GM12864 (cell line): ENCODE measurements around the gene NOD1.

Source experiments
- DNase-seq: peaks from one replicate; pipeline ENCODE4 v3.0.0-alpha.2; 2011; ENCODE audit warnings: low read depth
- H3K4me3 ChIP-seq: 2 replicates; pipeline ENCODE4 v1.5.1; 2011; ENCODE audit warnings: mild to moderate bottlenecking, low read depth, low read length, control low read depth
- CTCF ChIP-seq: IDR thresholded peaks from 2 replicates; pipeline ENCODE4 v1.5.1; 2011; ENCODE audit warnings: low read depth, mild to moderate bottlenecking, moderate library complexity, low read length, control low read depth, inconsistent platforms; ENCODE audit errors: missing control alignments

The NOD1 gene

GRCh38 chr7:30434140-30434799 is 44.3 kb downstream of the NOD1 start:
- H3K4me3 ChIP-seq = no peak overlapping the region
- no peak for TF ChIP-seq CTCF
- DNase-seq = no peak

- H3K4me3 ChIP-seq = no peak overlapping the region
- TF ChIP-seq CTCF = no peak
- DNase-seq = no peak
Observed at GRCh38 chr7:30433506-30433905, 45.1 kb downstream of the NOD1 start.

GRCh38 chr7:30433082-30433481 is 45.5 kb downstream of the NOD1 start:
- no peak overlapping the region for H3K4me3 ChIP-seq
- no peak for TF ChIP-seq CTCF
- DNase-seq = no peak

- no peak for TF ChIP-seq CTCF
- DNase-seq = no peak
- no peak overlapping the region for H3K4me3 ChIP-seq
Observed at GRCh38 chr7:30430777-30431176, 47.8 kb downstream of the NOD1 start.

- no peak for TF ChIP-seq CTCF
- DNase-seq = no peak
- no peak overlapping the region for H3K4me3 ChIP-seq
Observed at GRCh38 chr7:30430276-30430675, 48.3 kb downstream of the NOD1 start.

GRCh38 chr7:30429156-30429530 is 49.4 kb downstream of the NOD1 start:
- DNase-seq = no peak
- TF ChIP-seq CTCF = no peak
- H3K4me3 ChIP-seq = no peak overlapping the region
